Activated effector memory CD4-positive, alpha-beta T cell treated with anti-CD3 and anti-CD28 coated beads, Interleukin-2, amount 50 U/mL, for 16 hours (primary cell): ENCODE results near the gene NONO.
"Not testable (repeated sequence)": the region's sequence is repeated elsewhere in the genome, so short reads cannot be mapped to it uniquely, and the experiment has no call there.

Experiments
- DNase-seq: peaks from one replicate; pipeline ENCODE4 v3.0.0-alpha.2; 2020

Gene NONO

GRCh38 chrX:71283403-71284143 is at the start of gene NONO:
Gene NONO (plus strand): TSS chrX:71283635. CDS start chrX:71290638, 7,003 bp downstream.
- DNase-seq: peak; percentile 92

- no peak for DNase-seq
These were observed 48.0 kb upstream of the NONO start for GRCh38 chrX:71235482-71235881.

- DNase-seq: no peak
These were observed 46.6 kb upstream of the NONO start for GRCh38 chrX:71236836-71237235.

GRCh38 chrX:71239781-71240180 is 43.7 kb upstream of the NONO start:
- DNase-seq: no peak

GRCh38 chrX:71241301-71241700 is 42.1 kb upstream of the NONO start:
- no peak for DNase-seq

- DNase-seq: no peak
These were observed 38.9 kb upstream of the NONO start for GRCh38 chrX:71244359-71245128.

- no peak for DNase-seq
These were observed 38.3 kb upstream of the NONO start for GRCh38 chrX:71245159-71245558.

GRCh38 chrX:71250841-71251240 is 32.6 kb upstream of the NONO start:
- no peak for DNase-seq

GRCh38 chrX:71251466-71251973 is 31.9 kb upstream of the NONO start:
- DNase-seq: peak; percentile 62

- DNase-seq: no peak
These were observed 31.2 kb upstream of the NONO start for GRCh38 chrX:71252221-71252620.

- DNase-seq: peak; percentile 77
These were observed 30.0 kb upstream of the NONO start for GRCh38 chrX:71253253-71254091.

GRCh38 chrX:71254092-71254963 is 29.1 kb upstream of the NONO start, which contains the start of gene ZMYM3:
Gene ZMYM3 (minus strand): TSS chrX:71254140. CDS start chrX:71253255, 885 bp downstream.
- DNase-seq: peak; percentile 91

GRCh38 chrX:71256051-71256450 is 27.4 kb upstream of the NONO start:
- no peak for DNase-seq

GRCh38 chrX:71256856-71257255 is 26.6 kb upstream of the NONO start:
- DNase-seq: no peak

- DNase-seq: not testable (repeated sequence)
These were observed 14.8 kb upstream of the NONO start for GRCh38 chrX:71268624-71269023.

GRCh38 chrX:71269801-71270395 is 13.5 kb upstream of the NONO start:
- DNase-seq: no peak

- DNase-seq: not testable (repeated sequence)
These were observed 11.1 kb upstream of the NONO start for GRCh38 chrX:71272313-71272712.

GRCh38 chrX:71281300-71281699 is 2.1 kb upstream of the NONO start:
- not testable (repeated sequence) for DNase-seq

GRCh38 chrX:71282514-71283402 is 677 bp upstream of the NONO start:
- DNase-seq: peak; percentile 78

- DNase-seq: no peak
These were observed 2.5 kb downstream of the NONO start for GRCh38 chrX:71285929-71286328.
